ENCODE data around the gene RAB7B.

- no peak for TF ChIP-seq CTCF (IDR thresholded peaks at IDR 0.05; ENCODE audit: insufficient read depth, low read length)
- no peak for TF ChIP-seq REST (IDR thresholded peaks at IDR 0.05; ENCODE audit: insufficient replicate concordance, low read depth)
These were observed 30.6 kb downstream of the RAB7B start for GRCh38 chr1:205972491-205973168.

Data from HL-60 (cell line).